GM12873 (cell line): ENCODE data around the gene C8G.

Experiments
- CTCF ChIP-seq: IDR thresholded peaks from 2 replicates; pipeline ENCODE4 v1.5.1; 2012; ENCODE audit warnings: low read depth, mild to moderate bottlenecking, moderate library complexity, low read length, control low read depth; ENCODE audit not compliant: insufficient read depth; ENCODE audit errors: missing control alignments

The C8G gene

DNA sequence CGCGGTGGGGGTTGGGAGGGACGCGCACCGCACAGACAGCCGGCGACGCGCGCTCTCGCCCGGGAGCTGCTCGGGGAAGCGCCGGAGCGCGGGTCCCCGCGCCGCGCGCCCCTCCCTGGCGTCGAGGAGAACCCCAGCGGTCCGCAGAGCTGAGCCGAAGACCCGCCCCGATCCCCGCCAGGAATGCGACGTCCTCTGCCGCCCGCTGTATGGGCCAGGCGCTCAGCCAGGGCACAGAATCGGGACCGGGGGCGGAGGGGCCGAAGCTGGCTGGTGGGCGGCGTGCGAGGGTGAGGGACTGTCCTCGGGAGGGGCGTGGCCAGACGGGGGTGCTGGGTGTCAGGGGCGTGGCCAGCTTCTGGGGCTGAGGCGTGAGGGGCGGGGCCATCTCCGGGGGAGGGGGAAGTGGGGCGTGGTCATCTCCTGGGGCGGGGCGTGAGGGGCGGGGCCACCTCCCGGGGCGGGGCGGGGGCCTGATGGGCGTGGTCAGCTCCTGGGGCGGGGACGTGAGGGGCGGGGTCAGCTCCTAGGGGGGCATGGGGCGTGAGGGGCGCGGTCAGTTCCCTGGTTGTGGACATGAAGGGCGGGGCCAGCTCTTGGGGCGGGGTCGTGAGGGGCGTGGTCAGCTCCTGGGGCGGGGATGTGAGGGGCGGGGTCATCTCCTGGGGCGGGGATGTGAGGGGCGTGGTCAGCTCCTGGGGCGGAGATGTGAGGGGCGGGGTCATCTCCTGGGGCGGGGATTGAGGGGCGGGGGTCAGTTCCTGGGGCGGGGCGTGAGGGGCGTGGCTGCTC lies 33.2 kb downstream of the C8G start:
- no peak for TF ChIP-seq CTCF

DNA sequence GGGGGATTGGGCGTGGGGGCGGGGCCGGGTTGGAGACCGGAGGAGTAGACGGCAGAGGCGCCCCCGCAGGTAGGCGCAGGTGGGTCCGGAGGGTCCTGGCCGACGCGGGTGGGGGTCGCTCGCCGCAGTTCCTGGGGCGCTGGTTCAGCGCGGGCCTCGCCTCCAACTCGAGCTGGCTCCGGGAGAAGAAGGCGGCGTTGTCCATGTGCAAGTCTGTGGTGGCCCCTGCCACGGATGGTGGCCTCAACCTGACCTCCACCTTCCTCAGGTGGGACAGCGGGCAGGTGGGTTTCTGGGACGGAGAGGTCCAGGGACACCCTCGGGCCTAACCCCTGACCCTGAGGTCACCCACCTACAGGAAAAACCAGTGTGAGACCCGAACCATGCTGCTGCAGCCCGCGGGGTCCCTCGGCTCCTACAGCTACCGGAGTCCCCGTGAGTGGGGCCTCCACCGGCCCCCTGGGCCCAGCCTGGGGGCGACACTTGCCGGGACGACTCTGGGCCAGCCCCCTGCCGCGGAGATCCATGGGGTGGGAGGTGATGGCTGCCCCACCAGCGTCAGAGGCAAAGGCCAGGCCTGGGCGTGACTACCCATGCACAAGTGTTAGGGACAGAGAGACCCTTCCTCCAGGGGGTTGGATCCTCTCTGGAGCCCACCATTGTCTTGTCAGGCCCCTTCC lies 34.0 kb downstream of the C8G start:
- no peak for TF ChIP-seq CTCF

DNA sequence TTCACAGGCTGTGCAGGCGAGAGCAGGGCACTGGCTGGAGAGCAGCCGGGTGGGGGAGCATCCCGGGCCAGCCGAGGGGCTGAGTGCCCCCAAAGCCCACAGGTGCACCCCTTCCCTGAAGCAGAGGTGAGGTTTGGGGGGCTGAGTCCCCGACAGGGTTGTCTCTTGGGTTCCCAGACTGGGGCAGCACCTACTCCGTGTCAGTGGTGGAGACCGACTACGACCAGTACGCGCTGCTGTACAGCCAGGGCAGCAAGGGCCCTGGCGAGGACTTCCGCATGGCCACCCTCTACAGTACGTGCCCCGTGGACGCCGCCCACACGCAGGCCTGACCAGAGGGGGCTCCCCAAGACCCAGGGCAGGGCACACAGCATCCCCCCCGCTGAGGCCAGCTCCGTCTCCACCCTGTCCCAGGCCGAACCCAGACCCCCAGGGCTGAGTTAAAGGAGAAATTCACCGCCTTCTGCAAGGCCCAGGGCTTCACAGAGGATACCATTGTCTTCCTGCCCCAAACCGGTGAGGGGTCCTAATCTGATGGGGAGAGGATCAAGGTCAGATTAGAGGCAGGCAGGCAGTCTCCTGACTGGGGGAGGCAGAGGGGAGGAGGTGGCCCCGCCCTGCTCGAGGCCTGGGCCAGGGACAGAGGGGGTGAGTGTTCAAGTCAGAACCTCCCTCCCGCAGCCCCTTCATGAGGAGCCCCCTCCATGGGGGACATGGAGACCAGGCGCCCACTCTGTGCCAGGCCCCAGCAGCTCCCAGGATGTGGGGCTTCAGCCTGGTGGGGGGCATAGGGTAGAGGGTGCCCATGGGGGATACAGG lies 34.9 kb downstream of the C8G start:
- TF ChIP-seq CTCF, result no peak

DNA sequence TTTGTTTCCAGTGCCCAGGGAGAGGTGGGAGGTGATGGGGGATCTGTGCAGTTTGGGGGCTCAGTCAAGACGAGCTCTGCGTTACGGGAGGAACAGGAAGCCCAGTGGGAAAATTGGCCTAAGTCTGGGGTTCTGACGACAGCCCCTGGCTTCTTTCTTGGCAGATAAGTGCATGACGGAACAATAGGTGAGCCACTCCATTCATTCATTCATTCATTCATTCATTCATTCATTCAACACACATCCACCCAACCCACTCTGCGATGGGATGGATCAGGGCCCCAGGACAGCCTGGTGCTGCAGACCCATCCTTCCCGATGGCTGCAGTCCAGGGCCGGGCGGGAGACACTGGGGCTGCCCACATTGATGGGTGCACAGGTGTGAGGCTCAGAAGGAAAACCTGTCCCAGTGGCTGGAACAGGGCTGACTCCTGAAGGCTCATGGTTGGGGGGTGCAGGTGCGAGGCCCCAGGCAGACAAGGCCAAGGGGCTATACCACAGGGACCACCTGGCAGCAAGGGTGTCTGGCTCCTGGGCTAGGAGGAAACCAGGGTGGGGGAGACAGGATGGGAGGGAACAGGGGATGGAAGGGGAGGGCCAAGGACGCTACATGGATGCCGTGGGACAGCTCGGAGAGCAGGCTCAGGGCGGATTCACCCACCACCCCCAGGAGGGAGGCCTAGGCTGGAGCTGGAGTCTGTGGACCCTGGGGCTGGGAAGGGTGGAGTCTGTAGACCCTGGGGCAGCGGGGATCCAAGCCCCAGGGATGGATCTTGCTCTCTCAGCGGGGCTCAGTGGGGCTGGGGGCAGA lies 35.8 kb downstream of the C8G start:
- no peak for TF ChIP-seq CTCF

DNA sequence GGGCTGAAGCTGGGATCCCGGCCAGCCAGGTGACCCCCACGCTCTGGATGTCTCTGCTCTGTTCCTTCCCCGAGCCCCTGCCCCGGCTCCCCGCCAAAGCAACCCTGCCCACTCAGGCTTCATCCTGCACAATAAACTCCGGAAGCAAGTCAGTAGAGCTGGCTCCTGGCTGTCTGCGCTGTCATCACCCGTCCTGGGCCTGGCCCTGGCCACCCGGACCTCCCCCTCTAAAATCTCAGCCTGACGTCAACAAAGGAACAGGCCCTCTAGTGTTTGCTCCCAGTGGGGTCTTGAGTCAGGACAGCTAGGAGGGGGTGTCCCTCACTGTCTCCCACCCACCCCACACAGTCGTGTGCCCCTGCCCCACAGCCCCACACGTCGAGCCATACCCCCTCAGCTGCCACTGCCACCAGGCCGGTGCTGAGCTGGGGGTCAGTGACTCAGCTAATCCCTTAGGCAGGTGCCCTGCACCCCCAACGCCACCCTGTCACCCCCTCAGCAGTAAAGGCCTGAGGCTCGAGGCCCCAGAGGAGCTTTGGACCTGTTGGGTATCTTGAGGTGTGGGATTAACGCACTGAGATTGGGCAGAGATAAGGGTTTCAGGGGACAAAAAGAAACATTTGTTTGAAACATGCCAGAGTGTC lies 36.7 kb downstream of the C8G start:
- no peak for TF ChIP-seq CTCF

GRCh38 chr9:136982232-136983051 lies 37.4 kb downstream of the C8G start, which contains the start of gene LCNL1:
Gene LCNL1, plus strand, starts transcription at chr9:136982993. Its CDS starts 594 bp downstream, at chr9:136983587.
- no peak for TF ChIP-seq CTCF
